ENCODE data around the gene PPP1R11. TPM values are rescaled to one million over a fixed set of nuclear protein-coding genes. Genes with fewer than 3 reads are reported as not detected.

The PPP1R11 gene
- total and polyA plus RNA-seq, 2 of the 13 experiments (the other 11 are each of a cell fraction or from before 2014, with no cell fraction given) = 32.1 to 58.9 TPM

DNA sequence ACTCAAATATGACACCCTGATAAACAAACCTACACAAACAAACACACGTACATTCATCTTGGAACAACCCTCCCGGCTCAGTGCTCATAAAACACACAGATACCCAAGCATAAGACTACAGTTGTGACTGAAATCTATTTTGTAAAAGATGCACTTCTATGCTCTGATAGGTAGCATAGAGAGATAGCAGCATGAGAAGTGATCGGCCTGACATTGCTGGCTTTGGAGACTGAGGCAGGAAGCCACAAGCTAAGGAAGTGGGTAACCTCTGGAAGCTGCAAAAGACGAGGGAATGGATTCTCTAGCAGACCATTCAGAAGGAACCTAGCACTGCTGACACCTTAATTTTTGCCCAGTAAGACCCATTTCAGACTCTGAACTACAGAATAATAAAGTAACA lies 10.2 kb downstream of the PPP1R11 start (continued):
- TF ChIP-seq ZNF816 (CRISPR knock-in tag; IDR thresholded peaks at IDR 0.05; ENCODE audit: borderline replicate concordance) = no peak
- TF ChIP-seq, protein P1, sequence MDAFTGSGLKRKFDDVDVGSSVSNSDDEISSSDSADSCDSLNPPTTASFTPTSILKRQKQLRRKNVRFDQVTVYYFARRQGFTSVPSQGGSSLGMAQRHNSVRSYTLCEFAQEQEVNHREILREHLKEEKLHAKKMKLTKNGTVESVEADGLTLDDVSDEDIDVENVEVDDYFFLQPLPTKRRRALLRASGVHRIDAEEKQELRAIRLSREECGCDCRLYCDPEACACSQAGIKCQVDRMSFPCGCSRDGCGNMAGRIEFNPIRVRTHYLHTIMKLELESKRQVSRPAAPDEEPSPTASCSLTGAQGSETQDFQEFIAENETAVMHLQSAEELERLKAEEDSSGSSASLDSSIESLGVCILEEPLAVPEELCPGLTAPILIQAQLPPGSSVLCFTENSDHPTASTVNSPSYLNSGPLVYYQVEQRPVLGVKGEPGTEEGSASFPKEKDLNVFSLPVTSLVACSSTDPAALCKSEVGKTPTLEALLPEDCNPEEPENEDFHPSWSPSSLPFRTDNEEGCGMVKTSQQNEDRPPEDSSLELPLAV (CRISPR knock-in tag; conservative IDR thresholded peaks at IDR 0.05; ENCODE audit: low read depth) = no peak
- TF ChIP-seq, protein P2, sequence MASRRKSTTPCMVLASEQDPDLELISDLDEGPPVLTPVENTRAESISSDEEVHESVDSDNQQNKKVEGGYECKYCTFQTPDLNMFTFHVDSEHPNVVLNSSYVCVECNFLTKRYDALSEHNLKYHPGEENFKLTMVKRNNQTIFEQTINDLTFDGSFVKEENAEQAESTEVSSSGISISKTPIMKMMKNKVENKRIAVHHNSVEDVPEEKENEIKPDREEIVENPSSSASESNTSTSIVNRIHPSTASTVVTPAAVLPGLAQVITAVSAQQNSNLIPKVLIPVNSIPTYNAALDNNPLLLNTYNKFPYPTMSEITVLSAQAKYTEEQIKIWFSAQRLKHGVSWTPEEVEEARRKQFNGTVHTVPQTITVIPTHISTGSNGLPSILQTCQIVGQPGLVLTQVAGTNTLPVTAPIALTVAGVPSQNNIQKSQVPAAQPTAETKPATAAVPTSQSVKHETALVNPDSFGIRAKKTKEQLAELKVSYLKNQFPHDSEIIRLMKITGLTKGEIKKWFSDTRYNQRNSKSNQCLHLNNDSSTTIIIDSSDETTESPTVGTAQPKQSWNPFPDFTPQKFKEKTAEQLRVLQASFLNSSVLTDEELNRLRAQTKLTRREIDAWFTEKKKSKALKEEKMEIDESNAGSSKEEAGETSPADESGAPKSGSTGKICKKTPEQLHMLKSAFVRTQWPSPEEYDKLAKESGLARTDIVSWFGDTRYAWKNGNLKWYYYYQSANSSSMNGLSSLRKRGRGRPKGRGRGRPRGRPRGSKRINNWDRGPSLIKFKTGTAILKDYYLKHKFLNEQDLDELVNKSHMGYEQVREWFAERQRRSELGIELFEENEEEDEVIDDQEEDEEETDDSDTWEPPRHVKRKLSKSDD (CRISPR knock-in tag; IDR thresholded peaks at IDR 0.05; ENCODE audit: low read depth) = no peak
- no peak for TF ChIP-seq ESRRA (CRISPR knock-in tag; IDR thresholded peaks at IDR 0.05; ENCODE audit: low read depth)
- TF ChIP-seq HES4 (CRISPR knock-in tag; IDR thresholded peaks at IDR 0.05; ENCODE audit: borderline replicate concordance) = no peak
- no peak for TF ChIP-seq WIZ (CRISPR knock-in tag; IDR thresholded peaks at IDR 0.05)
- no peak for TF ChIP-seq TEAD3 (CRISPR knock-in tag; optimal IDR thresholded peaks at IDR 0.05; ENCODE audit: borderline replicate concordance)
- TF ChIP-seq, protein P3, sequence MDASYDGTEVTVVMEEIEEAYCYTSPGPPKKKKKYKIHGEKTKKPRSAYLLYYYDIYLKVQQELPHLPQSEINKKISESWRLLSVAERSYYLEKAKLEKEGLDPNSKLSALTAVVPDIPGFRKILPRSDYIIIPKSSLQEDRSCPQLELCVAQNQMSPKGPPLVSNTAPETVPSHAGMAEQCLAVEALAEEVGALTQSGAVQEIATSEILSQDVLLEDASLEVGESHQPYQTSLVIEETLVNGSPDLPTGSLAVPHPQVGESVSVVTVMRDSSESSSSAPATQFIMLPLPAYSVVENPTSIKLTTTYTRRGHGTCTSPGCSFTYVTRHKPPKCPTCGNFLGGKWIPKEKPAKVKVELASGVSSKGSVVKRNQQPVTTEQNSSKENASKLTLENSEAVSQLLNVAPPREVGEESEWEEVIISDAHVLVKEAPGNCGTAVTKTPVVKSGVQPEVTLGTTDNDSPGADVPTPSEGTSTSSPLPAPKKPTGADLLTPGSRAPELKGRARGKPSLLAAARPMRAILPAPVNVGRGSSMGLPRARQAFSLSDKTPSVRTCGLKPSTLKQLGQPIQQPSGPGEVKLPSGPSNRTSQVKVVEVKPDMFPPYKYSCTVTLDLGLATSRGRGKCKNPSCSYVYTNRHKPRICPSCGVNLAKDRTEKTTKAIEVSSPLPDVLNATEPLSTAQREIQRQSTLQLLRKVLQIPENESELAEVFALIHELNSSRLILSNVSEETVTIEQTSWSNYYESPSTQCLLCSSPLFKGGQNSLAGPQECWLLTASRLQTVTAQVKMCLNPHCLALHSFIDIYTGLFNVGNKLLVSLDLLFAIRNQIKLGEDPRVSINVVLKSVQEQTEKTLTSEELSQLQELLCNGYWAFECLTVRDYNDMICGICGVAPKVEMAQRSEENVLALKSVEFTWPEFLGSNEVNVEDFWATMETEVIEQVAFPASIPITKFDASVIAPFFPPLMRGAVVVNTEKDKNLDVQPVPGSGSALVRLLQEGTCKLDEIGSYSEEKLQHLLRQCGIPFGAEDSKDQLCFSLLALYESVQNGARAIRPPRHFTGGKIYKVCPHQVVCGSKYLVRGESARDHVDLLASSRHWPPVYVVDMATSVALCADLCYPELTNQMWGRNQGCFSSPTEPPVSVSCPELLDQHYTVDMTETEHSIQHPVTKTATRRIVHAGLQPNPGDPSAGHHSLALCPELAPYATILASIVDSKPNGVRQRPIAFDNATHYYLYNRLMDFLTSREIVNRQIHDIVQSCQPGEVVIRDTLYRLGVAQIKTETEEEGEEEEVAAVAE (CRISPR knock-in tag; IDR thresholded peaks at IDR 0.05; ENCODE audit: borderline replicate concordance) = no peak
- no peak for TF ChIP-seq NFATC3 (CRISPR knock-in tag; IDR thresholded peaks at IDR 0.05)
